ENCODE results near the gene TGFBR3.

DNA sequence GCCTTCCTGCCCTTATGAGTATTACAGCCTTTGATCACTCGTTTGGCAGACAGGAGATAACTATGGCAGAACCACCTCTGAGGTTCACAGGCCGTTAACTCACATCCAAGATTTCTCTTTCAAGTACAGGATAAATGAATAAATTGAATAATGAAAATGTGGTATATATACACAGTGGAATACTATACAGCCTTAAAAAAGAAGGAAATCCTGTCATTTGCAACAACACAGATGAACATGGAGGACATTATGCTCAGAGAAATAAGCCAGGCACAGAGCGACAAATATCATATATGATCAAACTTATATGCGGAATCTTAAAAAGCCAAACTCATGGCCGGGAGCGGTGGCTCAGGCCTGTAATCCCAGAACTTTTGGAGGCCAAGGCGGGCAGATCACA is 32.6 kb downstream of the TGFBR3 start:
- TF ChIP-seq, protein P1, sequence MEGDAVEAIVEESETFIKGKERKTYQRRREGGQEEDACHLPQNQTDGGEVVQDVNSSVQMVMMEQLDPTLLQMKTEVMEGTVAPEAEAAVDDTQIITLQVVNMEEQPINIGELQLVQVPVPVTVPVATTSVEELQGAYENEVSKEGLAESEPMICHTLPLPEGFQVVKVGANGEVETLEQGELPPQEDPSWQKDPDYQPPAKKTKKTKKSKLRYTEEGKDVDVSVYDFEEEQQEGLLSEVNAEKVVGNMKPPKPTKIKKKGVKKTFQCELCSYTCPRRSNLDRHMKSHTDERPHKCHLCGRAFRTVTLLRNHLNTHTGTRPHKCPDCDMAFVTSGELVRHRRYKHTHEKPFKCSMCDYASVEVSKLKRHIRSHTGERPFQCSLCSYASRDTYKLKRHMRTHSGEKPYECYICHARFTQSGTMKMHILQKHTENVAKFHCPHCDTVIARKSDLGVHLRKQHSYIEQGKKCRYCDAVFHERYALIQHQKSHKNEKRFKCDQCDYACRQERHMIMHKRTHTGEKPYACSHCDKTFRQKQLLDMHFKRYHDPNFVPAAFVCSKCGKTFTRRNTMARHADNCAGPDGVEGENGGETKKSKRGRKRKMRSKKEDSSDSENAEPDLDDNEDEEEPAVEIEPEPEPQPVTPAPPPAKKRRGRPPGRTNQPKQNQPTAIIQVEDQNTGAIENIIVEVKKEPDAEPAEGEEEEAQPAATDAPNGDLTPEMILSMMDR (IDR thresholded peaks at IDR 0.05) = no peak
- TF ChIP-seq EP300 (IDR thresholded peaks at IDR 0.05) = no peak
